Central memory CD8-positive, alpha-beta T cell (primary cell): ENCODE measurements around the gene MTFR1L.

Source experiments
- ATAC-seq: fragments of 150-1000 bp; cut with Tn5 transposase; replicated peaks from 2 replicates; pipeline ENCODE4 v1.10.0; 2022; ENCODE audit warnings: mild to moderate bottlenecking, moderate FRiP score, moderate number of reproducible peaks; ENCODE audit not compliant: poor library complexity, severe bottlenecking; ENCODE audit errors: extremely low read depth
- DNase-seq, 2 donors: peaks; one replicate each; pipeline ENCODE4 v3.0.0; 2021; ENCODE audit warnings: low spot score in 2 of 2
- H3K27ac Mint-ChIP-seq: one replicate; pipeline ENCODE4 v1.8.0; 2022; ENCODE audit warnings: low read depth, mild to moderate bottlenecking, moderate library complexity, mixed read lengths
- H3K27me3 Mint-ChIP-seq: one replicate; pipeline ENCODE4 v1.8.0; 2022; ENCODE audit warnings: mixed read lengths
- H3K36me3 Mint-ChIP-seq: one replicate; pipeline ENCODE4 v1.8.0; 2022; ENCODE audit warnings: mild to moderate bottlenecking, moderate library complexity, mixed read lengths; ENCODE audit not compliant: insufficient read depth
- H3K4me1 Mint-ChIP-seq: one replicate; pipeline ENCODE4 v1.8.0; 2022; ENCODE audit warnings: mixed read lengths
- H3K4me3 Mint-ChIP-seq: one replicate; pipeline ENCODE4 v1.8.0; 2022; ENCODE audit warnings: mild to moderate bottlenecking, moderate library complexity, mixed read lengths
- H3K9me3 Mint-ChIP-seq: one replicate; pipeline ENCODE4 v1.8.0; 2022; ENCODE audit warnings: mixed read lengths

MTFR1L gene

GRCh38 chr1:25867210-25867991 is 47.6 kb downstream of the MTFR1L start:
- H3K9me3 Mint-ChIP-seq = no peaks in the 10 kb centered on the region
- no peak for DNase-seq
- H3K27me3 Mint-ChIP-seq = no peaks in the 10 kb centered on the region
- ATAC-seq = no peak
- H3K36me3 Mint-ChIP-seq = no peaks in the 10 kb centered on the region
- H3K4me3 Mint-ChIP-seq = no peak overlapping the region
- no peaks in the 10 kb centered on the region for H3K4me1 Mint-ChIP-seq
- no peak overlapping the region for H3K27ac Mint-ChIP-seq

- DNase-seq = no peak
- Mint-ChIP-seq H3K9me3 (no peaks in the 10 kb centered on the region), H3K36me3 (peaks cover 2% of the 10 kb centered on the region), H3K27me3 (no peaks in the 10 kb centered on the region), H3K4me3 (no peak overlapping the region), H3K4me1 (peaks cover 4% of the 10 kb centered on the region), H3K27ac (no peak overlapping the region)
- ATAC-seq = no peak
Measured at GRCh38 chr1:25869909-25870606, 50.3 kb downstream of the MTFR1L start.

- DNase-seq = no peak
- Mint-ChIP-seq H3K4me1 (peaks cover 5% of the 10 kb centered on the region), H3K27me3 (no peaks in the 10 kb centered on the region), H3K9me3 (no peaks in the 10 kb centered on the region), H3K27ac (no peak overlapping the region), H3K4me3 (no peak overlapping the region), H3K36me3 (peaks cover 4% of the 10 kb centered on the region)
- ATAC-seq = no peak
Measured at GRCh38 chr1:25870614-25871013, 50.9 kb downstream of the MTFR1L start.

GRCh38 chr1:25871086-25871703 is 51.4 kb downstream of the MTFR1L start:
- H3K4me1 Mint-ChIP-seq = peaks cover 10% of the 10 kb centered on the region
- no peaks in the 10 kb centered on the region for H3K27me3 Mint-ChIP-seq
- no peak for DNase-seq
- no peak overlapping the region for H3K4me3 Mint-ChIP-seq
- peaks cover 4% of the 10 kb centered on the region for H3K36me3 Mint-ChIP-seq
- no peak overlapping the region for H3K27ac Mint-ChIP-seq
- no peak for ATAC-seq
- H3K9me3 Mint-ChIP-seq = no peaks in the 10 kb centered on the region

- ATAC-seq (no peak), DNase-seq (no peak)
- Mint-ChIP-seq H3K9me3 (no peaks in the 10 kb centered on the region), H3K4me3 (no peak overlapping the region), H3K27me3 (no peaks in the 10 kb centered on the region), H3K4me1 (peaks cover 14% of the 10 kb centered on the region), H3K36me3 (peaks cover 4% of the 10 kb centered on the region), H3K27ac (no peak overlapping the region)
Measured at GRCh38 chr1:25871704-25872494, 52.1 kb downstream of the MTFR1L start.

- peaks cover 4% of the 10 kb centered on the region for H3K36me3 Mint-ChIP-seq
- no peaks in the 10 kb centered on the region for H3K9me3 Mint-ChIP-seq
- H3K27me3 Mint-ChIP-seq = no peaks in the 10 kb centered on the region
- no peak for ATAC-seq
- H3K4me1 Mint-ChIP-seq = peaks cover 14% of the 10 kb centered on the region
- no peak for DNase-seq
- H3K27ac Mint-ChIP-seq = no peak overlapping the region
- no peak overlapping the region for H3K4me3 Mint-ChIP-seq
Measured at GRCh38 chr1:25872713-25873112, 53.0 kb downstream of the MTFR1L start.

GRCh38 chr1:25873120-25873519 is 53.4 kb downstream of the MTFR1L start:
- H3K27ac Mint-ChIP-seq = no peak overlapping the region
- DNase-seq (no peak), ATAC-seq (no peak)
- no peaks in the 10 kb centered on the region for H3K9me3 Mint-ChIP-seq
- peaks cover 14% of the 10 kb centered on the region for H3K4me1 Mint-ChIP-seq
- H3K4me3 Mint-ChIP-seq = no peak overlapping the region
- H3K36me3 Mint-ChIP-seq = peaks cover 4% of the 10 kb centered on the region
- H3K27me3 Mint-ChIP-seq = no peaks in the 10 kb centered on the region

- H3K27me3 Mint-ChIP-seq = no peaks in the 10 kb centered on the region
- H3K4me1 Mint-ChIP-seq = peaks cover 14% of the 10 kb centered on the region
- H3K9me3 Mint-ChIP-seq = no peaks in the 10 kb centered on the region
- peaks cover 4% of the 10 kb centered on the region for H3K36me3 Mint-ChIP-seq
- no peak overlapping the region for H3K4me3 Mint-ChIP-seq
- ATAC-seq = no peak
- no peak overlapping the region for H3K27ac Mint-ChIP-seq
- DNase-seq = no peak
Measured at GRCh38 chr1:25874209-25874608, 54.5 kb downstream of the MTFR1L start.

GRCh38 chr1:25874635-25875153 is 54.9 kb downstream of the MTFR1L start:
- H3K4me1 Mint-ChIP-seq = peaks cover 14% of the 10 kb centered on the region
- no peak for DNase-seq
- no peaks in the 10 kb centered on the region for H3K27me3 Mint-ChIP-seq
- no peak overlapping the region for H3K27ac Mint-ChIP-seq
- peak overlapping the region; percentile 73 for H3K4me3 Mint-ChIP-seq
- H3K9me3 Mint-ChIP-seq = no peaks in the 10 kb centered on the region
- peak; percentile 11 for ATAC-seq
- peaks cover 4% of the 10 kb centered on the region for H3K36me3 Mint-ChIP-seq

GRCh38 chr1:25875154-25875855 is 55.6 kb downstream of the MTFR1L start, which contains the start of gene PAQR7:
TSS of gene PAQR7 (minus strand) at chr1:25875708. CDS start at chr1:25863839, 11,869 bp downstream.
- H3K36me3 Mint-ChIP-seq = peaks cover 4% of the 10 kb centered on the region
- H3K27me3 Mint-ChIP-seq = no peaks in the 10 kb centered on the region
- peaks cover 14% of the 10 kb centered on the region for H3K4me1 Mint-ChIP-seq
- DNase-seq = peak; percentile 25 to 37
- ATAC-seq = peak; percentile 76
- H3K4me3 Mint-ChIP-seq = peak within 1 kb of the TSS; percentile 73
- no peaks in the 10 kb centered on the region for H3K9me3 Mint-ChIP-seq
- peak within 1 kb of the TSS; percentile 30 for H3K27ac Mint-ChIP-seq

GRCh38 chr1:25875856-25876692 is 56.3 kb downstream of the MTFR1L start:
- peak; percentile 39 for ATAC-seq
- H3K36me3 Mint-ChIP-seq = peaks cover 4% of the 10 kb centered on the region
- H3K4me3 Mint-ChIP-seq = peak overlapping the region; percentile 73
- no peak for DNase-seq
- H3K9me3 Mint-ChIP-seq = no peaks in the 10 kb centered on the region
- H3K27me3 Mint-ChIP-seq = no peaks in the 10 kb centered on the region
- peaks cover 14% of the 10 kb centered on the region for H3K4me1 Mint-ChIP-seq
- peak overlapping the region; percentile 30 for H3K27ac Mint-ChIP-seq
